ENCODE measurements around the gene HPD. TPM values are rescaled to one million over a fixed set of nuclear protein-coding genes. Genes with fewer than 3 reads are reported as not detected.

Gene HPD
- total and polyA plus RNA-seq, 2 of the 4 experiments (the other 2 are of a cell fraction), result 0.15 to 0.18 TPM

DNA sequence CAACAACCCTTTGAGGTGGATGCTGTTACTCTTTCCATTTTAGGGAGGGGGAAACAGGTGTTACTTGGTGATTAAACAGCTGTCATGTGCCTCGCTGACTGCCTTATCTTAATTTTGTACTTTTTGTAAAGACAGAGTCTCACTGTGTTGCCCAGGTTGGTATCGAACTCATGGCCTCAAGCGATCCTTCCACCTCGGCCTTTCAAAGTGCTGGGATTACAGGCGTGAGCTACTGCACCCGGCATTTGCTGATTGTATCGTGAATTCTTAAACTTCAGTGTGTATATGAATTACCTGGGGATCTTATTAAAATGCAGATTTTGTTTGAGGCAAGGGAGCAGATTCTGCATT lies 30.6 kb upstream of the HPD start:
- in situ Hi-C loops (cut with MboI; ENCODE audit: low sequenced_read_pairs), result loop anchor here (5.0 kb wide), 1 partner anchor 192 kb away; no protein-coding TSS in a partner anchor
- H2AK5ac ChIP-seq (ENCODE audit: low read depth, low read length), result peak overlapping the region; percentile 87
- H3K4me1 ChIP-seq (ENCODE audit: control insufficient read depth, insufficient read depth, low read length), result peaks cover 14% of the 10 kb centered on the region
- 7% methylated on average over 3 of the region's 7 CpGs; no CpG with 5 or more reads in 1 of the 2 experiments for WGBS, 2 experiments (ENCODE audit: extremely low coverage in 2 of 2, insufficient read length in 1 of 2)
- H4K20me1 ChIP-seq (ENCODE audit: insufficient read depth, low read length), result peaks cover 22% of the 10 kb centered on the region
- peak overlapping the region; percentile 98 for H2AK9ac ChIP-seq (replicated peaks; ENCODE audit: low read depth, low read length, poor library complexity)
- H2BK15ac ChIP-seq (ENCODE audit: low read depth, low read length), result 0 out of 3 replicates have a peak overlapping the region, but pooled peaks have one; percentile 12
- TF ChIP-seq CHD1 (IDR thresholded peaks at IDR 0.05; ENCODE audit: low read depth, low read length), result no peak
- TF ChIP-seq POLR2A (IDR thresholded peaks at IDR 0.05; ENCODE audit: low read depth, low read length), result no peak
- peak overlapping the region; percentile 83 for H2BK5ac ChIP-seq (ENCODE audit: low read depth, low read length, poor library complexity, severe bottlenecking)
- peaks cover 12 to 37% of the 10 kb centered on the region in 2 experiments; a peak in 2 of 4 replicates for H3K79me1 ChIP-seq (ENCODE audit: low read depth in 1 of 2, low read length in 2 of 2)
- peak overlapping the region; percentile 96 for H3K27ac ChIP-seq (ENCODE audit: insufficient read depth, low read length)
- dilution Hi-C loops (cut with HindIII; ENCODE audit: low sequenced_read_pairs, unreplicated experiment), result no loop called here
- DNase-seq (no peak), ATAC-seq (ENCODE audit: low read depth) (no peak)
- H4K8ac ChIP-seq (ENCODE audit: low read depth in 2 of 2, low read length in 2 of 2), result peak overlapping the region; percentile 91; a peak in 2 of 4 replicates
- peak overlapping the region; percentile 97 for H3K9ac ChIP-seq (ENCODE audit: low read depth, low read length)
- peak overlapping the region; percentile 79 for H3K4me3 ChIP-seq (ENCODE audit: insufficient read depth, low read depth, low read length)
- peak overlapping the region; percentile 98 for H3K14ac ChIP-seq (replicated peaks; ENCODE audit: low read depth, low read length)
- H3K23ac ChIP-seq (ENCODE audit: low read depth, low read length), result peak overlapping the region; percentile 95
- intact Hi-C loops (cut with micrococcal nuclease), result loop anchor here (2.0 to 5.0 kb wide), 2 partner anchors 50 to 192 kb away; no protein-coding TSS in a partner anchor
- H3K36me3 ChIP-seq (ENCODE audit: control insufficient read depth, insufficient read depth, low read length), result 0 out of 2 replicates have a peak, but pooled peaks cover 2% of the 10 kb centered on the region
- peak overlapping the region; percentile 96 for H3K4ac ChIP-seq (ENCODE audit: low read depth, low read length)
- H3K18ac ChIP-seq (ENCODE audit: low read depth, low read length), result no peak overlapping the region
- ChIA-PET POLR2A (ENCODE audit: unreplicated experiment) (interaction anchor here (1.0 kb wide), 1 partner anchor 16 kb away, joined by 5 read pairs; no protein-coding TSS in a partner anchor), CTCF (interaction anchor here (1.0 to 2.5 kb wide), 4 partner anchors 12 to 327 kb away, joined by 3 to 22 read pairs (median 5); partner anchors contain the start of gene RHOF)
- peak overlapping the region; percentile 17; the same call in 1 of the 2 replicates for H2BK120ac ChIP-seq (ENCODE audit: low read depth, low read length)
- H4K5ac ChIP-seq (ENCODE audit: low read depth, low read length), result peak overlapping the region; percentile 40; the same call in 1 of the 2 replicates
- no peak overlapping the region for H2BK20ac ChIP-seq (ENCODE audit: low read depth, low read length)
- peaks cover 9% of the 10 kb centered on the region; the same call in 1 of the 2 replicates for H3K9me1 ChIP-seq (ENCODE audit: insufficient read depth, low read length)
- H4K91ac ChIP-seq (ENCODE audit: insufficient read depth, low read depth, low read length), result peak overlapping the region; percentile 72
- peak overlapping the region; percentile 87 for H3K56ac ChIP-seq (ENCODE audit: extremely low read depth, insufficient read depth, low read length)
- H3K9me3 ChIP-seq (ENCODE audit: control insufficient read depth, insufficient read depth, low read length), result no peaks in the 10 kb centered on the region
- no TSS peak for BruUV-seq (replicated peaks)
- no peaks in the 10 kb centered on the region for H3K27me3 ChIP-seq (ENCODE audit: control insufficient read depth, insufficient read depth, low read length)
- peak overlapping the region; percentile 98 for H2AFZ ChIP-seq (replicated peaks; ENCODE audit: low read length, poor library complexity)
- H3K4me2 ChIP-seq (ENCODE audit: low read depth, low read length), result peak overlapping the region; percentile 94
